HepG2 (cell line): ENCODE data around the gene NIPSNAP3A.

Source experiments
- FOXA1 ChIP-seq, 2 experiments: fragments of 450-650 bp in 1 of 2; sonication (generic) in 1 of 2; formaldehyde crosslinking in 1 of 2; IDR thresholded peaks; 2 replicates each; pipeline versions ENCODE4 v1.4.0 to v1.6.1; 2016 to 2020; ENCODE audit warnings: missing genetic modification reagents in 1 of 2
- FOXK1 ChIP-seq: sonication (generic); formaldehyde crosslinking; IDR thresholded peaks from 2 replicates; pipeline ENCODE4 v1.4.0; 2020; ENCODE audit warnings: low read depth, missing genetic modification reagents, borderline replicate concordance
- MAFK ChIP-seq, 2 experiments: IDR thresholded peaks in 1 of 2; conservative IDR thresholded peaks in 1 of 2; 2 replicates each; pipeline ENCODE4 v1.6.1; 2011; ENCODE audit warnings: improper control_type of control experiment in 2 of 2, low read length in 2 of 2
- ZNF703 ChIP-seq: sonication (generic); formaldehyde crosslinking; IDR thresholded peaks from 2 replicates; pipeline ENCODE4 v1.5.1; 2020; ENCODE audit warnings: missing genetic modification reagents, mild to moderate bottlenecking, moderate library complexity, borderline replicate concordance
- ZNF768 ChIP-seq: sonication (generic); formaldehyde crosslinking; IDR thresholded peaks from 2 replicates; pipeline ENCODE4 v1.4.0; 2020; ENCODE audit warnings: missing genetic modification reagents
- TF ChIP-seq, protein P1 (sequence below): sonication (generic); formaldehyde crosslinking; IDR thresholded peaks from 2 replicates; pipeline ENCODE4 v1.8.1; 2023; ENCODE audit warnings: mild to moderate bottlenecking, missing genetic modification reagents
- TF ChIP-seq, protein P2 (sequence below): sonication (generic); formaldehyde crosslinking; IDR thresholded peaks from 2 replicates; pipeline ENCODE4 v1.8.0; 2022; ENCODE audit warnings: mild to moderate bottlenecking, missing genetic modification reagents; ENCODE audit not compliant: insufficient replicate concordance
- TF ChIP-seq, protein P3 (sequence below): sonication (generic); formaldehyde crosslinking; IDR thresholded peaks from 2 replicates; pipeline ENCODE4 v1.8.1; 2023; ENCODE audit warnings: mild to moderate bottlenecking, missing genetic modification reagents, borderline replicate concordance
- TF ChIP-seq, protein P4 (sequence below): IDR thresholded peaks from 2 replicates; pipeline ENCODE4 v1.6.1; 2012; ENCODE audit warnings: inconsistent platforms

DNA sequence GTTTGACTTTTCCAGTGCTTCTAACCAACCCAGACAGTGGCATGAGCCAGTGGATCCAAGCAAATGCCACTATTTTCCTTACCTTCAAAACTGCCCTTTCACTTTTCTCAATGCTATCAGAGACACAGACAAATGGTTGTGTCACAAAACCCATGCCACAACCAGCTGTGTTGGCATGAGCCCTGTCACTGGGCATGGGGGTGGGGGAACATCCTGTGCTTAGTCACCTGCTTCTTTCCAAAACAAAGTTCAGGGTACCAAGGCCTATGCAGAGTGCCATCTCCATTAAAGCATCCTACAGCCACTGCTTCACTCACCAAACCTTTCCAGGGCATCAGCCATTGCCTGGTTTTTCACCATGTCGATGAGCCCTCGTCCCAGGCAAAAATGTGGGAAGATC lies 46.6 kb downstream of the NIPSNAP3A start:
- TF ChIP-seq ZNF703 = no peak
- no peak for TF ChIP-seq ZNF768 (CRISPR knock-in tag)
- TF ChIP-seq, protein P1, sequence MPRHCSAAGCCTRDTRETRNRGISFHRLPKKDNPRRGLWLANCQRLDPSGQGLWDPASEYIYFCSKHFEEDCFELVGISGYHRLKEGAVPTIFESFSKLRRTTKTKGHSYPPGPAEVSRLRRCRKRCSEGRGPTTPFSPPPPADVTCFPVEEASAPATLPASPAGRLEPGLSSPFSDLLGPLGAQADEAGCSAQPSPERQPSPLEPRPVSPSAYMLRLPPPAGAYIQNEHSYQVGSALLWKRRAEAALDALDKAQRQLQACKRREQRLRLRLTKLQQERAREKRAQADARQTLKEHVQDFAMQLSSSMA = no peak
- TF ChIP-seq, protein P2, sequence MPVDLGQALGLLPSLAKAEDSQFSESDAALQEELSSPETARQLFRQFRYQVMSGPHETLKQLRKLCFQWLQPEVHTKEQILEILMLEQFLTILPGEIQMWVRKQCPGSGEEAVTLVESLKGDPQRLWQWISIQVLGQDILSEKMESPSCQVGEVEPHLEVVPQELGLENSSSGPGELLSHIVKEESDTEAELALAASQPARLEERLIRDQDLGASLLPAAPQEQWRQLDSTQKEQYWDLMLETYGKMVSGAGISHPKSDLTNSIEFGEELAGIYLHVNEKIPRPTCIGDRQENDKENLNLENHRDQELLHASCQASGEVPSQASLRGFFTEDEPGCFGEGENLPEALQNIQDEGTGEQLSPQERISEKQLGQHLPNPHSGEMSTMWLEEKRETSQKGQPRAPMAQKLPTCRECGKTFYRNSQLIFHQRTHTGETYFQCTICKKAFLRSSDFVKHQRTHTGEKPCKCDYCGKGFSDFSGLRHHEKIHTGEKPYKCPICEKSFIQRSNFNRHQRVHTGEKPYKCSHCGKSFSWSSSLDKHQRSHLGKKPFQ (CRISPR knock-in tag) = no peak
- TF ChIP-seq, protein P3, sequence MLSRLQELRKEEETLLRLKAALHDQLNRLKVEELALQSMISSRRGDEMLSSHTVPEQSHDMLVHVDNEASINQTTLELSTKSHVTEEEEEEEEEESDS (CRISPR knock-in tag) = no peak
- TF ChIP-seq FOXA1 (IDR thresholded peaks at IDR 0.05) = no peak
- no peak for TF ChIP-seq FOXA1 (CRISPR knock-in tag; IDR thresholded peaks at IDR 0.05)
- TF ChIP-seq, protein P4, sequence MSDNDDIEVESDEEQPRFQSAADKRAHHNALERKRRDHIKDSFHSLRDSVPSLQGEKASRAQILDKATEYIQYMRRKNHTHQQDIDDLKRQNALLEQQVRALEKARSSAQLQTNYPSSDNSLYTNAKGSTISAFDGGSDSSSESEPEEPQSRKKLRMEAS = no peak
- no peak for TF ChIP-seq FOXK1 (CRISPR knock-in tag)
- no peak for TF ChIP-seq MAFK (conservative IDR thresholded peaks at IDR 0.05 in 1 of 2, IDR thresholded peaks at IDR 0.05 in 1 of 2; ENCODE audit: low read length in 2 of 2)
